NCI-H128 (cell line): ENCODE results near the gene NTNG2.
"Not testable (repeated sequence)": the region's sequence is repeated elsewhere in the genome, so short reads cannot be mapped to it uniquely, and the experiment has no call there.

Experiments
- DNase-seq: peaks from one replicate; lab custom pipeline; 2025; ENCODE audit not compliant: unreplicated experiment; lab: John Stamatoyannopoulos, UW

The NTNG2 gene

DNA sequence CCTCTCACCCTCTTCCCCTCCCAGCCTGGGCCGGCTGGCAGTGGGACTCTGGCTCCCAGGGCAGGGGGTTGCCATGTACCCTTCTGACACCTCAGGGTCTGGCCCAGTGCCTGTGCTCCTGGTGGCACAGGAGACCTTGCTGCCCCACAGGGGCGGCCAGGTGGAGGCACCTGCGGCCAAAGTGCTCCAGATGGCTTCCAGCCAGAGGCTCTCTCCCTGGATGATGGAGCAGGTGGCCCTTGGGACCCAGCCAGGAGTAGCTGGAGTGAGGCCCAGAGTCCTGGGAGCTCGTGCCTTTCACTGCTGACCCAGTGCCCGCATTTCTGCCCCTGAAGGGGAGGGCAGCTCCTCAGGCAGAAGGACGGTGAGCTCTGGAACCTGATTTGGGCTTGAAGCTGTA lies 87.3 kb downstream of the NTNG2 start:
- DNase-seq: no peak

- DNase-seq: no peak
Observed at GRCh38 chr9:132249690-132250089, 87.8 kb downstream of the NTNG2 start.

GRCh38 chr9:132250324-132251262 lies 88.7 kb downstream of the NTNG2 start:
- no peak for DNase-seq

- DNase-seq: no peak
Observed at GRCh38 chr9:132260846-132261245, 99.0 kb downstream of the NTNG2 start.

- no peak for DNase-seq
Observed at GRCh38 chr9:132266017-132266416, 104.2 kb downstream of the NTNG2 start.

DNA sequence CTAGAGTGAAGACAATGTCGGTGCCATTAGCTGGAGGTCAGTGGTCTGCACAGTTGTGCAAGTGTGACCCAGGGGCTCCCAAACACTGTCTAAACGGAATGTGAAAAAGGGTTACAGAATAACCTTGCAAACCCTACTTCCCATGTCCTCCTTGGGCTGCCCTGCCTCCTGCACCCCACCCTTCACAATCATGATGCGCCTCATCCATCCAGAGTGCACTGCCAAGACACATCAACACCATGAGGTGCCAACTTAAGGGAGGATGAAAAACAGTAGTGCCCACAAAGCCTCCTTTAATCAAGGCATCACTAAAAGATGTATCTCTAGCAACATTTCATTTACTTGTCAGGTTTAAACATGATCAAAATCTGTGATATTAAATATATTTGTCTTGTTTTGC lies 105.8 kb downstream of the NTNG2 start:
- no peak for DNase-seq

DNA sequence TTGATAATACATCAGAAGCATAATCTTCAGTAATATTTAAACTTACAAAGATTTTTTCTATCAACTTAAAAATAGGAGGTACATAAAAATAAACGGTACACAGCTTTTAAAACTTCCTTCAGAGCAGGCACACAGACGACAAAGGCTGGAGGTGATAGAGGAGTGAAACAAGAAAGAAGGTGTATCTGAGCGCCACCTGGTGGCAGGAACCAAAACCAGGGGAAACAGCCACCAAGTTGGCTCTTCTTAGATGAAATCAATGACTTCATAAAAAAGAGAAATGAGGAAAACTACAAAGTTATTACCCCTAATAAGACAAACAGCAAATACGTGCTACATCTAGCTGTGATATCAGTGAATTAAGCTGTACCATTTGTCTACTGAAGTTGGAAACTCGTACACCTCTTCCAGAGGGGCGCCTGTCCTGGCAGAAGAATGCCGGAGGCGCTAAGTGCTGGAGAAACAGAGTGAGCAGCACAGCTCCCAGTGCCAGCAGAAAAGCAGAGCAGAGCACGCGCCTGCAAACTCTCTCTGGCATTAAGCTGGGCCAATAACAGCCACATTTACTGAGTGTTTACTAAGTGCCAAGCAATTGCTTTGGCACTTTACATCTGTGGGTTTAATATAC lies 107.0 kb downstream of the NTNG2 start:
- DNase-seq: peak; percentile 21

DNA sequence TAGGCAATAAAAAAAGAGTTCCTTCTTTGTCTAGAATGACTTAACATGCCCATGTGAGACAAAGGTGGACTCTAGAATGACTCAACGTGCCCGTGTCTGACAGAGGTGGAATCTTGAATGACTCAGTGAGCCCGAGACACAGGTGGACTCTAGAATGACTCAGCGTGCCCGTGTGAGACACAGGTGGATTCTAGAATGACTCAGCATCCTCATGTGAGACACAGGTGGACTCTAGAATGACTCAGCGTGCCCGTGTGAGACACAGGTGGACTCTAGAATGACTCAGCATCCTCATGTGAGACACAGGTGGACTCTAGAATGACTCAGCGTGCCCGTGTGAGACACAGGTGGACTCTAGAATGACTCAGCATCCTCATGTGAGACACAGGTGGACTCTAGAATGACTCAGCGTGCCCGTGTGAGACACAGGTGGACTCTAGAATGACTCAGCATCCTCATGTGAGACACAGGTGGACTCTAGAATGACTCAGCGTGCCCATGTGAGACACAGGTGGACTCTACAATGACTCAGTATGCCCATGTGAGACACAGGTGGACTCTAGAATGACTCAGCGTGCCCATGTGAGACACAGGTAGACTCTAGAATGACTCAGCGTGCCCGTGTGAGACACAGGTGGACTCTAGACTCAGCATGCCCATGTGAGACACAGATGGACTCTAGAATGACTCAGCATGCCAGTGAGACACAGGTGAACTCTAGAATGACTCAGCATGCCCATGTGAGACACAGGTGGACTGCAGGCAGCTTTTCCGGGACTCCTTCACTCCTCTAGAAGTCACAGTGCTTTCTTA lies 108.1 kb downstream of the NTNG2 start:
- not testable (repeated sequence) for DNase-seq

DNA sequence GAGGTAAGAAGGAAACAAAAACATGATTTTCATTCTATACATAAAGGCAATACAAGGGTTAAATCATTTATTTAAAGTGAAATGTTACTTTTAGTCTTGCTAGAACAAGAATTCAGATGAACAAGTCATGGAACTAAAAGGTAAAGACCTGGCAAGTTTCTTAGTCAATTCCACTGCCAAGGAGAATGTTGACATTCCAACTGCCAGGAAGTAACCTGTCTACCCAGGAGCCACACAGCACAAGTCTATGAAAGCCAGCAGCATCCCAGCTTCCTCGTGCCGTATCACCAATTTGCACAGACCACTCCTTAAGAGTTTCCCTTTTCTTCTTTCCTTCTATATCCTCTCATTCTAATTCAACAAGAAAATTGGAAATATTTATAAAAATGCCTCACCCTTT lies 113.0 kb downstream of the NTNG2 start:
- DNase-seq: no peak

- DNase-seq: no peak
Observed at GRCh38 chr9:132283165-132283564, 121.3 kb downstream of the NTNG2 start.

DNA sequence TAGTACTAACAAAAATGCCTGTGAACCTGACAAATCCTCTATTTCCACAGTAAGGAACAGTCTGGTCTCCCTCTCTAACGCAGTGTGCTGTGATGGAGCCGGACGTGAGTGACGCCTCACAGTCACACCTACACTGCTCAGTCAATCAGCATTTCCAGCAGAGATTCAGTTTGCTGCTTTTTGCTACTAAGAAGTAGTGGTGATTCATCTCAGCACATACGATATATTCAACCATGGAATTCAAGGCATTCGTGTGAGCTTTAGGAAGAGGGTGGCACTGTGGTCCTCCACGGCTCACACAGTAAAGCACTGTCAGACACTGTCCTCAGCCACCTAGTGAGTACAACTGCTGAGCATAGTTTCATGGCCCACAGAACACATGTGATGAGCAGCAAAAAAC lies 122.0 kb downstream of the NTNG2 start:
- no peak for DNase-seq

DNA sequence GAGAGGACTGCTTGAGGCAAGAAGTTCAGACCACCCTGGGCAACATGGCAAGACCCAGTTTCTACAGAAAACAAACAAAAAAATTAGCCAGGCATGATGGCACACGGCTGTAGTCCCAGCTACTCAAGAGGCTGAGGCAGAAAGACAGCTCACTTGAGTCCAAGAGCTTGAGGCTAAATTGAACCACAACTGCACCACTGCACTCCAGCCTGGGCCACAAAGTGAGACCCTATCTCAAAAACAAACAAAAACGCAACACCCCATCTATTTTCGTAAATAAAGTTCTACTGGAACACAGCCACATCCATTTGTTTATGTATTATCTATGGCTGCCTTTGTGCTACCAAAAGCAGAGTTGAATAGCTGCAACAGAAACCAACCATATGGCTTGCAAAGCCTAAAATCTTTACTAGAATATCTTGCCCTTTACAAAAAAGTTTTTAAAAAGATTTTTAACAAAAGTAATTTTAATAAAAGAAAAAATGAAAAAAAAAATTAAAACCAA lies 125.5 kb downstream of the NTNG2 start:
- no peak for DNase-seq

DNA sequence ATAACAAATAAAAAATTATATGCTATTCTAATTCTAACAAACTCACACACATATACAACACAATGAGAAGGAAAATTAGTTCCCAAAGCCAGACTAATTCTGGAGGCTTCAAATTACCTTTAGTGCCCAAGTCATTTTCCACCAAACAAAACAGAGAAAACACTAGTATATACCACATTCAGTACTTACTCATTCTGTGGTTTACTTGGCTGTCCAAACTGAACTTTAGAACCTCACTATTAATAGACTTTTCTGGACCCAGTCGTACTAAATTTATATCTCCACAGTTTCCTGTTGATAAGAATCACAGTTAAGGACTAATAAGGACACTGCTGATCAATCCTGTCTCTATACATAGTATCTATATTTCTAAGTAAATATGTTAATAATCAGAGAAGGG lies 126.5 kb downstream of the NTNG2 start:
- no peak for DNase-seq

DNA sequence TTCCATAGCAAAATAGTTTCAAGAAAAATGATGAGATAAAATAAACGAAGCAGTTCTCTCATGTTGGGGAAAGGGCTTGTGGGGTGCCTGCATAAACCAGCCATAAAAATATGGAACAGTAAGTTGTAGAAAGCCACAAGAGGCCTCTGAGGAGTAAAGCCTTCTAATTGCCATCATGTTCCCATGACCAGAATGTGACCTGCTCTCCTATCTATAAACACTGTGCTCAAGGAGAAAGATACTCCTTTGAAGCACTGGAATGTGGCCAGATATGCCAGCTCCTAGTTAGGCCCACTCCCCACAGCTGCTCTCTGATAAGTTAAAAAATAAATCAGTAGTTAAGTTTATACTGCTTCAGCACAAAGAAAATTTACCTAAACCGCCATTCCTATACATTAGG lies 127.1 kb downstream of the NTNG2 start:
- DNase-seq: no peak

DNA sequence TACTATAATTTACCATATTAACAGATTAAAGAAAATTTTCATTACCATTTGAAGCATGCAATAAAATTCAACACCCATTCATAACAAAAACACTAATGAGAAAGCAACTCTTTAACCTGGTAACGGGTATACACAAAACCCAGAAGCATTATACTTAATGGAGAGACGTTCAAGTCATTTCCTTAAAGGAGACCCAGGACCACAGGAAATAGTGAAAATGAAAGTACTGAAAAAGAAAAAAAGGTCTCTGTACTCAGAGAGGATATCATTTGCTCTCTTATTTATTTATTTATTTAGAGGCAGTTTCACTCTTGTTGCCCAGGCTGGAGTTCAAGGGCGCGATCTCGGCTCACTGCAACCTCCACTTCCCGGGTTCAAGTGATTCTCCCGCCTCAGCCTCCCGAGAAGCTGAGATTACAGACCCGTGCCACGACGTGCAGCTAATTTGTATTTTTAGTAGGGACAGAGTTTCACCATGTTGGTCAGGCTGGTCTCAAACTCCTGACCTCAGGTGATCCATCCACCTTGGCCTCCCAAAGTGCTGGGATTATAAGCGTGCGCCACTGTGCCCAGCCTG lies 131.4 kb downstream of the NTNG2 start:
- no peak for DNase-seq
